NOMO-1 treated with DMSO at 0.1 percent for 48 hours (cell line): ENCODE measurements around the gene MIPOL1.
"Not testable (repeated sequence)": the region's sequence is repeated elsewhere in the genome, so short reads cannot be mapped to it uniquely, and the experiment has no call there.

Source experiments
- DNase-seq: peaks from one replicate; lab custom pipeline; 2025; ENCODE audit not compliant: unreplicated experiment; lab: John Stamatoyannopoulos, UW

The MIPOL1 gene

DNA sequence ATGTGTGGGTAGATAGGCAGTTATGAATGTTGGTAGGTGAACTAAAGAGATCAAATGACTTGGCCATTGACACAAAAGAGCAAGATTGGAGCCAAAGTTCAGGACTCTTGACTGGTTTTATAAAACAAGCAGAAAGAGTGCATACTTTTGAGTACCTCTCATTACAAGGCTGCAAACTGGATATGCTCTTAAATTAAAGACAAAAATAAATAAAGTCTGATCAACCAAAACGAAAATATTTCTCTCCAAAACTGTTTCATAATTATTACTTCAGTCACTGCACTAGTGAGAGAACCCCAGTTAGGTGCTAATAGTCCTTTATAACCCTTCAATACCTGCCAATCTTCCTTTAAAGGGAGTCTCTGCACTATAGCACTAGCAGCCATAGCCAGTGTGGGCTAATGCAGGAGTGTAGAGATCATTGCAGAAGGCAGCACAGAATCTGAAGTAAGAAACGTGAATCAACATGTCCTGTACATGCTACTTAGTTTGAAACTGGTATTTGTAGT lies 250.2 kb downstream of the MIPOL1 start:
- no peak for DNase-seq

DNA sequence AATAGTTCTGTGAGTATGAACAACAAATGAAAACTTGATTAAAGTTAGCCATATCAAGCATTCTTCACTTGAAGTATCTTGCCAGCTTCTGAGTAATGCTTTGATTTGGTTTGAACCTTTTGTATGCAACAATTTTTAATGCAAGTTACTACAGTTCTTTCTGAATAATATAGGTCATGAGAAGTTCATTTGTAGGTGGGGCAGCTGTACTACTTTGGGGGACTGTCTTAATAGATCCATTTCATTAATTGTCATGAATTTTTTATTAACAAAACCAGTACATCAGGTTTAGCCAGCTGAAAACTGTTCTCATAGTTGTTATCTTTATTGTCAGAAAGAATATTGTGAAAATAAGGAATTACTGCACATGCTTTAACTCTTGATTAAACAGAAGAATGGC lies 254.6 kb downstream of the MIPOL1 start:
- DNase-seq: no peak

DNA sequence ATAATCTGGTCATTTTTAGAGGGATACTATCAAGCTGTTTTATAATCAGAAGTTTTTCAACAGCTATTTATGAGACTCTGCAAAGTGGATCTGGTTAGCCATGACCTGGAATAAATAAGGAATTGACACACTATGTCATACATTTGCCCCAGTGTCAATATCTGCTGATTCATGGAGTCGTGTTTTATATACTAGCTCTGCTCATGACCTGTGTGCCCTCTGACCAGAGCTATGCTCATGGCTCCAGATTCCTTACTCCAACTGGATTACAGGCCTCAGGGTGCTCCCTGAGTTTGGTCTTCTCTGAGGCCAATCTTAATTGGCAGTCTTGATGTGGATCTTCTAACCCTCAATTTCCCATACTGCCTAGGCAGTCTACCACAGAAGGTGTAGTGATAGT lies 256.2 kb downstream of the MIPOL1 start:
- no peak for DNase-seq

DNA sequence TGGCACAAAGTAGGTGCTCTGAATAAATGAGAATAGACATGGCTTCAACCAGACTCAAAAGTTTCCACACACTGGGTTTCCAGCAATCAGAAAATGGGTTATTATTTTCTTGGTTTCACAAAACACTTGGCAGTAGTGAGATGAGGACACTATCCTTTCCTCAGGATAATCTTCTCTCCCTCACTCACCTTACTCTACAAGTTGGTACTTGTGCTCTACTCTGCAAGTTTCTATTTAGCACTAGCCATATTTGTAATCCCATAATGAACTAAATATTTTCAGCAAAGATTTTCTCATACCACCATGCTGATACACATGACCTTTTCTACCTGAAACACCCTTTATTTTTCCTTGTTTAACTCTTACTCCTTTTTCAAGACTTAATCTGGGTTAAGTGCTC lies 259.6 kb downstream of the MIPOL1 start:
- no peak for DNase-seq

DNA sequence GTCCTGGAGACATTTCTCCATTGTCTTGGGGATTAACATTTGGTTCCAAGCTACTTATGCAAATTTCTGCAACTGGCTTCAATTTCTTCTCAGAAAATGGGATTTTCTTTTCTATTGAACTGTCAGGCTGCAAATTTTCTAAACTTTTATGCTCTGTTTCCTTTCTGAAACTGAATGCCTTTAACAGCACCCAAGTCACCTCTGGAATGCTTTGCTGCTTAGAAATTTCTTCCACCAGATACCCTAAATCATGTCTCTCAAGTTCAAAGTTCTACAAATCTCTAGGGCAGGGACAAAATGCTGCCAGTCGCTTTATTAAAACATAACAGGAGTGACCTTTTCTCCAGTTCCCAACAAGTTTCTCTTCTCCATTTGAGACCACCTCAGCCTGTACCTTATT lies 264.7 kb downstream of the MIPOL1 start:
- not testable (repeated sequence) for DNase-seq

DNA sequence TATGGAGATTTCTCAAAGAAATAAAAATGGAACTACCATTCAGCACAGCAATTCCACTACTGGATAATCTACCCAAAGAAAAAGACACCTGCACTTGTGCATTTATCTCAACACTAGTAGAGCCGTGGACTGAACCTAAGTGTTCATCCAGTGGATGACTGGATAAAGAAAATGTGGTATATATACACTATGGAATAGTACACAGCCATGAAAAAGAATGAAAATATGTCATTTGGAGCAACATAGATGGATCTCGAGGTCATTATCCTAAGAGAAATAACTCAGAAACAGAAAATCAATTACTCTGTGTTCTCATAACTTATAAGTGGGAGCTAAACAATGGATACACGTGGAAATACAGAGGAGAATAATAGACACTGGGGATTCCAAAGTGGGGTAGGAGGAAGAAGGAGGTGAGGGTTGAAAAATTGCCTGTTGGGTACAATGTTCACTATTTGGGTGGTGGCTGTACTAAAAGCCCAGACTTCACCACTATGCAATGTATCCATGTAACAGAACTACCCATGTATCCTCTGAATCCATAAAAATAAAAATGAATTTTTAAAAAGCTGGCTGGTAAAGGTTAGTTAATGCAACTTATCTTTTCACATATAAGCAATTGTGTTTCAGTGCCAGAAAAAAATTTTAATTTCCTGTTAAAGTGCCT lies 266.6 kb downstream of the MIPOL1 start:
- no peak for DNase-seq

DNA sequence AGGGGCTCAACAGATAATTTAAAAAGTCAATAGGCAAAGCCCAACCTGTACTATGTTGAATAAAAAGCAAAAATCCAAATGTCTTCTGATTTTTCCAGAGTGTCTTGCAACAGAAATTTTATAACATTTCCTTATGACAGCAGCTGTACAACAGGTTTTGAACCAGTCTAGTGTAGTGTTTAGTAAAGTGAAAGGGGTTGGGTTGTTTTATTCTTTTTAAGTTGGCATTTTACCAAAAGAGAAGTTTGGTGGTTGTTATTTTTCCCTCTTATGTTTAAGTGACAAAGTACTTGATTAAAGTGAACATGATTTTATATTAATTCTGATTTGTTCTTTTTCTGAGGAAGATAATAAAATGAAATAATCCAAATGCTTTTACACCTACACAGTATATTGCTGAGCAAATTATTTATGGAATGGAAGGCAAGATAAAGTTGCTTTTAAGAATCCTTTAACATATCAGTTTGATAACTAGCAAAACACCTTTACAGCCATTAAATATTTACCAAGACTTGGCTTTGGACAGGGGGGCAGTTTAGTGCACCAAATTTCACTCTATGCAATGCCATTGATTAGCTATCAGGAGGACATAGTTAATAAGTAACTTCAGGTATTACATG lies 268.4 kb downstream of the MIPOL1 start:
- no peak for DNase-seq

DNA sequence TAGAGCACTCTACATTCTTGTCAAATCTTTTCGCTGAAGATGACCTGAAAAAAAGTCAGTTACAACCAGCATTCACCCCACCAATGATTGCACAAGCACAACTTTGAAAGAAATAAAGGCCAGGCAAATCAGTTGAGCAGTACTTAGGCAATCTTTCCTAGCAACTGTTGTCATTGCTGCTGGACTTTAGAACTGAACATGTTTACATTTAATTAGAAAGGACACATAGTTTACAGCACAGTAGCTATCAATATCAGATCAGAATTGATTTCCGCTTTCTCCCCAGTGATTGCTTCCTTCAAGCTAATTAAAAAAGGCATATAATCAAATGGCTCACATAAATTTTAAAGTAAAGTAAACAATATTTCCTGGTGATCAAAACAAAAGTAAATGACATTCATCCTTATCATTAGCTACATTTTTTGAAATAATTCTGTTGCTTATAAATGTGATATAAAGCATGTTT lies 268.9 kb downstream of the MIPOL1 start:
- peak; percentile 31 for DNase-seq

DNA sequence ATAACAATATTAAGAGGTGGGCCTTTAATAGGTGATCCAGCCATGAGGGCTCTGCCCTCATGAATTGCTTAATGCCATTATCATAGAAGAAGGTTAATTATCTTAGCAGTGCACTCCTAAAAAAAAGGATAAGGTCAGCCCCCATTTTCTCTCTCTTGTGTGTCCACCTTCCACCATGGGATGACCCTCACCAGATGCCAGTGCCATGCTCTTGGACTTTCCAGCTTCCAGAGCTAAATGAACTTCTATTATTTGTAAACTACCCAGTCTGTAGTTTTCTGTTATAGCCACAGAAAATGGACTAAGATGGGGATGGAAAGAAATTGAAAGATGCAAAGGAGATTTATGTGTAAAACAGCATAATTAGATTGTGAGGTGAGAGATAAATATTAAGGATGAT lies 271.9 kb downstream of the MIPOL1 start:
- DNase-seq: no peak

DNA sequence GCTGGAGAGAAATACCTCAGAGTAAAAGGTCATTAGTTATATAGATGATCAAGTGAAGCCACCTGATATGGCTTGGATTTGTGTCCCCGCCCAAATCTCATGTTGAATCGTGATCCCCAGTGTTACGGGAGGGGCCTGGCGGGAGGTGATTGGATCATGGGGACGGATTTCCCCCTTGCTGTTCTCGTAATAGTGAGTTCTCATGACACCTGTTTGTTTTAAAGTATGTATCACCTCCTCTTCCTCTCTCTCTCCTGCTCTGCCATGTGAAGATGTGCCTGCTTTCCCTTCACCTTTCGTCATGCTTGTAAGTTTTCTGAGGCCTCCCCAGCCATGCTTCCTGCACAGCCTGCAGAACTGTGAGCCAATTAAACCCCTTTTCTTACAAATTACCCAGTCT lies 272.5 kb downstream of the MIPOL1 start:
- DNase-seq: no peak

DNA sequence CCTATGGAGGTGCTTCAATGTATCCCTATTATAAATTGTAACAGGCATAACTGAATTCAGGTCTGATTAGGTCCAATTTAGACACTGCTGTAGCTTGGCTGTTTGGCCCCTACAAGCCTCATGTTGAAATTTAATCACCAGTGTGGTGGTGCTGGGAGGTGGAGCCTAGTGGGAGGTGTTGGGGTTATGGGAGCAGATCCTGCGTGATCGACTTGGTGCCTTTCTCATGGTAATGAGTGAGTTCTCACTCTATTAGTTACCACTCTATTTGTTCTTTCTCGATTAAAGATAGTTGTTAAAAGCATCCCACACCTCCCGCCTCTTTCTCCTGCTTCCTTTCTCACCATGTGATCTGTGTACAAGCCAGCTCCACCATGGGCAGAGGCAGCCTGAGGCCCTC lies 275.2 kb downstream of the MIPOL1 start:
- no peak for DNase-seq

DNA sequence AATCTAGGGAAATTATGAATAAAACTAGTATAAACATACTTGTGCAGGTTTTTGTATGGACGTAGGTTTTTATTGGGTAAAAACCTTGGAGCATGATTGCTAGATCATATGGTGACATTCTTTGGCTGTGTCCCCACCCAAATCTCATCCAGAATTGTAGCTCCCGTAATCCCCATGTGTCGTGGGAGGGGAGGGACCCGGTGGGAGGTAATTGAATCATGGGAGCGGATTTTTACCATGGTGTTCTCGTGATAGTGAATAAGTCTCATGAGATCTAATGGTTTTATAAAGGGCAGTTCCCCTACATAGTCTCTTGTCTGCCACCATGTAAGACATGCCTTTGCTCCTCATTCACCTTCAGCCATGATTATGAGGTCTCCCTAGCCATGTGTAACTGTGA lies 276.5 kb downstream of the MIPOL1 start:
- no peak for DNase-seq

DNA sequence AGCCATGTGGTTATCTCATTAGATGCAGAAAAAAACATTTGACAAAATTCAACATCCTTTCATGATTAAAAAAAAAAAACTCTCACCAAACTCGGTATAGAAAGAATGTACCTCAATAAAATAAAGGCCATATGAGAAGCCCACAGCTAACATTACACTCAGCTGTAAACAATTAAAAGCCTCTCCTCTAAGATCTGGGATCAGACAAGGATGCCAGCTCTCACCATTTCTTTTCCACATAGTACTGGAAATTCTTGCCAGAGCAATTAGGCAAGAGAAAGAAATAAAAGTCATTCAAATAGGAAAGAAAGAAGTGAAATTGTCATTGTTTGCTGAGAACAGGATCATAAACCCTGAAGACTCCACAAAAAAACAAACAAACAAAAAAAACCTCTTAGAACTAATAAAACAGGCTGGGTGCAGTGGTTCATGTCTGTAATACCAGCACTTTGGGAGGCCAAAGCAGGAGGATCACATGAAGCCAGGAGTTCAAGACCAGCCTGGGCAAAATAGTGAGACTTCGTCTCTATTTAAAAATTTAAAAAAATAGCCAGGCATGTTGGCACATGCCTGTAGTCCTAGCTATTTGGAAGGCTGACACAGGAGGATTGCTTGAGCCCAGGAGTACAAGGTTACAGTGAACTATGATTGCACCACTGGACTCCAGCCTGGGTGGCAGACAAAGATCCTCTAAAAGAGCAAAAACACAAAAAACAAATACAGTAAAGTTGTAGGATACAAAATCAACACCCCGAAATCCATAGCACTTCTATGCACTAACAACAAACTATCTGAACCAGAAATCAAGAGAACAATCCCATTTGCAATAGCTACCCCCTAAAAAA lies 282.9 kb downstream of the MIPOL1 start:
- DNase-seq: no peak

DNA sequence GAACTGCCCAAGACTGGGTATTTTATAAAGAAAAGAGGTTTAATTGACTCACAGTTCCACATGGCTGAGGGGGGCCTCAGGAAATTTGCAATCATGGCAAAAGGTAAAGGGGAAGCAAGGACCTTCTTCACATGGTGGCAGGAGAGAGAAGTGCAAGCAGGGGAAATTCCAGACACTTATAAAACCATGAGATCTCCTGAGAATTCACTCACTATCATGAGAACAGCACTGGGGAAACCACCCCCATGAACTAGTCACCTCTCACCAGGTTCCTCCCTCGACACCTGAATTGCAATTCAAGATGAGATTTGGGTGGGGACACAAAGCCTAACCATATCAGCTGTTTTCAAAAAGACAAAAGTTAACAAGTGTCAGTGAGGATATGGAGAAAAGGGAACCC lies 284.7 kb downstream of the MIPOL1 start:
- DNase-seq: no peak

DNA sequence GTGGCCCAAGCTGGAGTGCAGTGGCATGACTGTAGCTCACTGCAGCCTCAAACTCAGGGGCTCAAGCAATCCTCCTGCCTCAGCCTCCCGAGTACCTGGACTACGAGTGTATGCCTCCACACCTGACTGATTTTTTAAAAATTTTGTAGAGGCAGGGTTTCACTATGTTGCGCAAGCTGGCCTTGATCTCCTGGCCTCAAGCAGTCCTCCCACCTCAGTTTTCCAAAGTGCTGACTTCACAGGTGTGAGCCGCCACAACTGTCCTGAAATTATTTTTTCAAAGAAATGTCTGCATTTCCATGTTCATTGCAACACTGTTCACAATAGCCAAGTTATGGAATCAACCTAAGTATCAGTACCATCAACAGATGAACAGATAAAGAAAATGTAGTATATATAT lies 285.9 kb downstream of the MIPOL1 start:
- DNase-seq: no peak

DNA sequence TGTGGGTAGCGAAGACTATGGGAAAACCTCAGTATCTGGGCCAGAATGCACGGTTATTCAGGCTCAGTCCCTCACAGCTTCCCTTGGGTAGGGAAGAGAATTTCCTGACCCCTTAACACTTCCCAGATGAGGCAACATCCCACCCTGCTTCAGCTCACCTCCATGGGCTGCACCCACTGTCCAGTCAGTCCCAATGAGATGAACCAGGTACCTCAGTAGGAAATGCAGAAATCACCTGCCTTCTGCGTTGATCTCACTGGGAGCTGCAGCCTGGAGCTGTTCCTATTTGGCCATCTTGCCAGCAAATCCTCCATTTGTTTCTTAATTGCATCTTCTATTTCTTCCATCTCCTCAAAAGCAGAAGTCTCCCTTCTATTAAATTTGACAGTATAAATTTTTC lies 292.9 kb downstream of the MIPOL1 start:
- no peak for DNase-seq

DNA sequence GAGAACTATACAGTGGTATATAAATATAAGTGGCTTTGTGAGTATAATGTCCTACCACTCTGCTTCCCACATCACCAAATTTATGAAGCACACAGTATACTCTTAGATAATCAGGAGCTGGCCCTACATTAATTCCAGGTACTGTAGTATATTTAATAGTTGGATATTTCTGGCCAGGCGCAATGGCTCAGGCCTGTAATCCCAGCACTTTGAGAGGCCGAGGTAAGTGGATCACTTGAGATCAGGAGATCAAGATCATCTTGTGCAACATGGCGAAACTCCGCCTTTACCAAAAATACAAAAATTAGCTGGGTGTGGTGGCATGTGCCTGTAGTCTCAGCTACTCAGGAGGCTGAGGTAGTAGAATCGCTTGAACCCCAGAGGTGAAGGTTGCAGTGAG lies 293.3 kb downstream of the MIPOL1 start:
- DNase-seq: no peak

DNA sequence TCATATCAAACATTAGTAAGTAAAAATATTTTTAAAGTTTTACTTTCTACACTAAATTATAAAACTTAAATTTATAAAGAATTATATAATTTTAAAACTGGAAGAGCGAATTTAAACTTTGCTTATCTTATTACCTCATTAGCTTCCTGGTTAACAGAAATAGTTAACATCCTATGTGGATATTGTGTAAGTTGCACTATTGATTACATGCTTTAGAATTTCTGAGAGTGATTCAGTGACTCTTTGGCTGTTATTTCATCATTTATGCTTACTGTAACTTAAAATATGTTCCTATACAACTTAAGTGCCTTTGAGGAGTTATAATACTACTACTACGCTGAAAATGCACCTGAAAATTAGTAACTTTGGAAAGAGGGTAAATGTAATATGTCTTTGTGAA lies 295.9 kb downstream of the MIPOL1 start:
- DNase-seq: no peak

DNA sequence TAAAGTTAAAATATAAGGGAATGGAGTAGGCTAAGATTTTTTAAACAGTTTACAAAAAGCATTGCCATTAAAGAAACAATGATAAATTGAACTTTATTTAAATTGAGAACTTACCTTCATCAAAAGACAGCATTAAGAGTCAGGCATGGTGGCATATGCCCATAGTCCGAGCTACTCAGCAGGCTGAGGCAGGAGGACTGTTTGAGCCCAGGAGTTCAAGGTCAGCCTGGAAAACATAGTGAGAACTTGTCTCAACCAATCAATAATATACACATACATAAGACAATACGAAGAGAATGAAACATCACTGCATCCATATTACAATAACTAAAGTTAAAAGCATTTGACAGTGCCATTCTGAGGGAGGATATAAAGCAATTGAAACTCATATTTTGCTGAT lies 299.7 kb downstream of the MIPOL1 start:
- DNase-seq: no peak

DNA sequence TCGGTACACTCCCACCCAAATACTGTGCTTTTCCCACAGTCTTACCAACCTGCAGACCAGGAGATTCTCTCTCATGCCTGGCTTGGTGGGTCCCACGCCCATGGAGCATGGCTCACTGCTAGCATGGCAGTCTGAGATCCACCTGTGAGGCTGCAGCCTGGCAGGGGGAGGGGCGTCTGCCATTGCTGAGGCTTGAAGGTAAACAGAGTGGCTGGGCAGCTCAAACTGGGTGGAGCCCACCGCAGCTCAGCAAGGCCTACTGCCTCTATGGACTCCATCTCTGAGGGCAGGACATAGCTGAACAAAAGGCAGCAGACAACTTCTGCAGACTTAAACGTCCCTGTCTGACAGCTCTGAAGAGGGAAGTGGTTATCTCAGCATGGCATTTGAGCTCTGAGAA lies 304.1 kb downstream of the MIPOL1 start:
- DNase-seq: no peak

DNA sequence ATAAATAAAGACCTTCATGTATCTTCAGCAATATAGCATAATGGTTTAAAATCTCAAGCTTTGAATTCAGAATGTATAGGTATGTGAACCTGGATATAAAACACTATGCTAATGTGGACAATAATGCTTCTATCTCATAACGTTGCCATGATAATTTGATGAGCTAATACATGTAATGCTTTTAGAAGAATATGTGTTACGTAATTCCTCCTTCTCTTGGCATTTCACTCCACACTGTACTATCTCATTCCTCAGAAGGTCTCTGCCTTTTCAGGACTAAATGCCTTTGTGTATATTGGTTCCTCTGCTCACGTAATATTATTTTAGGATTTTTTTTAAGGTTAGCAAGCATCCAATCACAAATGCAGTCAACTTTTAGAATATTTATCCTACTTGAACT lies 310.8 kb downstream of the MIPOL1 start:
- no peak for DNase-seq

DNA sequence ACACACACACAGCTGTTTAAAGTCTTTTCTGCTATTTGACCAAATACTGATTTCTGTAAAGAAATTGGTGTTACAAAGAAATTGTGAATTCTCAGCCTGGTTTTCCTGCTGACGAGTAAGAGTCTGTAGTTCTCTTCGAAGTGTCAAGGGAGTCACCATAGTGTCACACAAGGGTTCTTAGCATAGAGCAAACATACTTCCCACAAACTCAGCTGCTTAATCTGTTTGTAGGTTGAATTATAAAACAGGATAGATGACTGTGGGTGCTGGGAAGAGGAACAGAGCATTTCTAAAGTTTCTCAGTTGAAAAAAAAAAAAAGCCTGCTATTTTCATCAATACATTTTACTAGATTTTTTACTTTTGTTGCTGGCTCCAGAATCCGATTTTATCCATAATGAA lies 314.4 kb downstream of the MIPOL1 start:
- DNase-seq: no peak
